Liver (tissue), 3 donors: ENCODE measurements around the gene STK32C.

Experiments
- EGR1 ChIP-seq, 2 donors: IDR thresholded peaks; 2 replicates each; pipeline ENCODE4 v1.6.1; 2016 to 2018; ENCODE audit warnings: antibody characterized with exemption in 2 of 2, low read depth in 2 of 2
- GABPA ChIP-seq, 2 donors: IDR thresholded peaks in 1 of 2; conservative IDR thresholded peaks in 1 of 2; 2 replicates each; pipeline ENCODE4 v1.6.1; 2016; ENCODE audit warnings: antibody characterized with exemption in 2 of 2, mild to moderate bottlenecking in 1 of 2, moderate library complexity in 1 of 2
- JUND ChIP-seq, 2 donors: IDR thresholded peaks; 2 replicates each; pipeline ENCODE4 v1.6.1; 2016; ENCODE audit warnings: antibody characterized with exemption in 2 of 2
- NR2F2 ChIP-seq: IDR thresholded peaks from 2 replicates; pipeline ENCODE4 v1.6.1; 2016; ENCODE audit warnings: antibody characterized with exemption
- RAD21 ChIP-seq, 2 donors: IDR thresholded peaks; 2 replicates each; pipeline ENCODE4 v1.6.1; 2016; ENCODE audit warnings: antibody characterized with exemption in 2 of 2, mild to moderate bottlenecking in 2 of 2
- SP1 ChIP-seq: IDR thresholded peaks from 2 replicates; pipeline ENCODE4 v1.6.1; 2018; ENCODE audit warnings: antibody characterized with exemption, mild to moderate bottlenecking
- TAF1 ChIP-seq: conservative IDR thresholded peaks from 2 replicates; pipeline ENCODE4 v1.6.1; 2016; ENCODE audit warnings: antibody characterized with exemption, mild to moderate bottlenecking
- YY1 ChIP-seq: IDR thresholded peaks from 2 replicates; pipeline ENCODE4 v1.6.1; 2016; ENCODE audit warnings: antibody characterized with exemption, mild to moderate bottlenecking
- TF ChIP-seq, protein P1 (sequence below): IDR thresholded peaks from 2 replicates; pipeline ENCODE4 v1.6.1; 2016; ENCODE audit warnings: antibody characterized with exemption, mild to moderate bottlenecking
- TF ChIP-seq, protein P2 (sequence below): fragments of 150-350 bp; IDR thresholded peaks from 2 replicates; pipeline ENCODE4 v1.5.1; 2017; ENCODE audit warnings: improper control_type of control experiment, low read depth, low read length; ENCODE audit not compliant: missing input control
- TF ChIP-seq, protein P3 (sequence below): IDR thresholded peaks from 2 replicates; pipeline ENCODE4 v1.6.1; 2016; ENCODE audit warnings: antibody characterized with exemption
- TF ChIP-seq, protein P4 (sequence below): IDR thresholded peaks from 2 replicates; pipeline ENCODE4 v1.6.1; 2016; ENCODE audit warnings: antibody characterized with exemption
- TF ChIP-seq, protein P5 (sequence below): IDR thresholded peaks from 2 replicates; pipeline ENCODE4 v1.6.1; 2016; ENCODE audit warnings: antibody characterized with exemption
- donor health status: healthy.
- donor health status: healthy.

DNA sequence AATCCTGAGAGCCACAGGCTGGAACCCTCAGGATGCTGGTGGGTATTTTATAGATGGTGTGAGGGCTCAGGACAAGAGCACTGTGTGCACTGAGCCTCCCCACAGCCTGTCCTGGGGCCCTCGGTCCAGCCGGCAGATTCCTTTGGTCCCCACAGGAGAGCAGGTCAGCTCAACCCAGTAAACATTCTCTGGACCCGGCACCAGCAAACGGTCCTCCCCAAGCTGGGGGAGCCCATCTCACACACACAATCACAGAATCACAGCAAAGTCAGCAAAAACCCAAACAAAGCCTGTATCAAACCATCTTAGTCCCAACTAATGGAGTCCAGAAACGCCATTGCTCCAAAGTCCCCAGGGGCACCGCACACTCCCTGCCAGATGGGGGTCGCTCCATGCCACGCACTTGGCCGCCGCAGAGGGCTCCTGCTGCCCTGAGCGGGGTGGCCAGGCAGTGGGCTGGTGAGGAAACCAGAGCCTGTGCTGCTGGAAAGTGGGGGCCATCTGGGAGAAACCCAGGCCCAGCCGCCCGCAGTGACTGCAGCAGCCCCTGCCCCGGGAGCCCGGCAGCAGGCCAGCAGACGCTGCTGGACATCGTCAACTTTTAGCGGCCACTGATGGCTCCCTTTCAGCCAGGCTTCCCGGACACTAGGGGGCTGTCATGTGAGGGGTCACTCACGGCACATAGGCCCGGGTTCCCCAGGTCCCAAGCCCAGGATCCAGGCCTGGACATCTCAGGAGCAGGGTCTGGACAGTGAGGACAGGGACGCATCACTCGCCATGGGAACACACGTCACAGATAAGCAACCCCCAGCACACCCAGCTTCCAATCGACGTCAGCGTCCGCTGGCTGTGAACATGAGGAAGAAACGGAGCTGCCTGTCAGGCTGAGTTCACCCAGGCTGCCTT lies 68.4 kb downstream of the STK32C start:
- TF ChIP-seq, protein P1, sequence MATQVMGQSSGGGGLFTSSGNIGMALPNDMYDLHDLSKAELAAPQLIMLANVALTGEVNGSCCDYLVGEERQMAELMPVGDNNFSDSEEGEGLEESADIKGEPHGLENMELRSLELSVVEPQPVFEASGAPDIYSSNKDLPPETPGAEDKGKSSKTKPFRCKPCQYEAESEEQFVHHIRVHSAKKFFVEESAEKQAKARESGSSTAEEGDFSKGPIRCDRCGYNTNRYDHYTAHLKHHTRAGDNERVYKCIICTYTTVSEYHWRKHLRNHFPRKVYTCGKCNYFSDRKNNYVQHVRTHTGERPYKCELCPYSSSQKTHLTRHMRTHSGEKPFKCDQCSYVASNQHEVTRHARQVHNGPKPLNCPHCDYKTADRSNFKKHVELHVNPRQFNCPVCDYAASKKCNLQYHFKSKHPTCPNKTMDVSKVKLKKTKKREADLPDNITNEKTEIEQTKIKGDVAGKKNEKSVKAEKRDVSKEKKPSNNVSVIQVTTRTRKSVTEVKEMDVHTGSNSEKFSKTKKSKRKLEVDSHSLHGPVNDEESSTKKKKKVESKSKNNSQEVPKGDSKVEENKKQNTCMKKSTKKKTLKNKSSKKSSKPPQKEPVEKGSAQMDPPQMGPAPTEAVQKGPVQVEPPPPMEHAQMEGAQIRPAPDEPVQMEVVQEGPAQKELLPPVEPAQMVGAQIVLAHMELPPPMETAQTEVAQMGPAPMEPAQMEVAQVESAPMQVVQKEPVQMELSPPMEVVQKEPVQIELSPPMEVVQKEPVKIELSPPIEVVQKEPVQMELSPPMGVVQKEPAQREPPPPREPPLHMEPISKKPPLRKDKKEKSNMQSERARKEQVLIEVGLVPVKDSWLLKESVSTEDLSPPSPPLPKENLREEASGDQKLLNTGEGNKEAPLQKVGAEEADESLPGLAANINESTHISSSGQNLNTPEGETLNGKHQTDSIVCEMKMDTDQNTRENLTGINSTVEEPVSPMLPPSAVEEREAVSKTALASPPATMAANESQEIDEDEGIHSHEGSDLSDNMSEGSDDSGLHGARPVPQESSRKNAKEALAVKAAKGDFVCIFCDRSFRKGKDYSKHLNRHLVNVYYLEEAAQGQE: no peak
- TF ChIP-seq, protein P2, sequence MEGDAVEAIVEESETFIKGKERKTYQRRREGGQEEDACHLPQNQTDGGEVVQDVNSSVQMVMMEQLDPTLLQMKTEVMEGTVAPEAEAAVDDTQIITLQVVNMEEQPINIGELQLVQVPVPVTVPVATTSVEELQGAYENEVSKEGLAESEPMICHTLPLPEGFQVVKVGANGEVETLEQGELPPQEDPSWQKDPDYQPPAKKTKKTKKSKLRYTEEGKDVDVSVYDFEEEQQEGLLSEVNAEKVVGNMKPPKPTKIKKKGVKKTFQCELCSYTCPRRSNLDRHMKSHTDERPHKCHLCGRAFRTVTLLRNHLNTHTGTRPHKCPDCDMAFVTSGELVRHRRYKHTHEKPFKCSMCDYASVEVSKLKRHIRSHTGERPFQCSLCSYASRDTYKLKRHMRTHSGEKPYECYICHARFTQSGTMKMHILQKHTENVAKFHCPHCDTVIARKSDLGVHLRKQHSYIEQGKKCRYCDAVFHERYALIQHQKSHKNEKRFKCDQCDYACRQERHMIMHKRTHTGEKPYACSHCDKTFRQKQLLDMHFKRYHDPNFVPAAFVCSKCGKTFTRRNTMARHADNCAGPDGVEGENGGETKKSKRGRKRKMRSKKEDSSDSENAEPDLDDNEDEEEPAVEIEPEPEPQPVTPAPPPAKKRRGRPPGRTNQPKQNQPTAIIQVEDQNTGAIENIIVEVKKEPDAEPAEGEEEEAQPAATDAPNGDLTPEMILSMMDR: no peak
- no peak for TF ChIP-seq YY1
- TF ChIP-seq GABPA (IDR thresholded peaks at IDR 0.05 in 1 of 2, conservative IDR thresholded peaks at IDR 0.05 in 1 of 2): no peak
- TF ChIP-seq EGR1 (IDR thresholded peaks at IDR 0.05; ENCODE audit: low read depth in 2 of 2): no peak
- no peak for TF ChIP-seq RAD21 (IDR thresholded peaks at IDR 0.05)
- TF ChIP-seq, protein P3, sequence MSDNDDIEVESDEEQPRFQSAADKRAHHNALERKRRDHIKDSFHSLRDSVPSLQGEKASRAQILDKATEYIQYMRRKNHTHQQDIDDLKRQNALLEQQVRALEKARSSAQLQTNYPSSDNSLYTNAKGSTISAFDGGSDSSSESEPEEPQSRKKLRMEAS: no peak
- TF ChIP-seq, protein P4, sequence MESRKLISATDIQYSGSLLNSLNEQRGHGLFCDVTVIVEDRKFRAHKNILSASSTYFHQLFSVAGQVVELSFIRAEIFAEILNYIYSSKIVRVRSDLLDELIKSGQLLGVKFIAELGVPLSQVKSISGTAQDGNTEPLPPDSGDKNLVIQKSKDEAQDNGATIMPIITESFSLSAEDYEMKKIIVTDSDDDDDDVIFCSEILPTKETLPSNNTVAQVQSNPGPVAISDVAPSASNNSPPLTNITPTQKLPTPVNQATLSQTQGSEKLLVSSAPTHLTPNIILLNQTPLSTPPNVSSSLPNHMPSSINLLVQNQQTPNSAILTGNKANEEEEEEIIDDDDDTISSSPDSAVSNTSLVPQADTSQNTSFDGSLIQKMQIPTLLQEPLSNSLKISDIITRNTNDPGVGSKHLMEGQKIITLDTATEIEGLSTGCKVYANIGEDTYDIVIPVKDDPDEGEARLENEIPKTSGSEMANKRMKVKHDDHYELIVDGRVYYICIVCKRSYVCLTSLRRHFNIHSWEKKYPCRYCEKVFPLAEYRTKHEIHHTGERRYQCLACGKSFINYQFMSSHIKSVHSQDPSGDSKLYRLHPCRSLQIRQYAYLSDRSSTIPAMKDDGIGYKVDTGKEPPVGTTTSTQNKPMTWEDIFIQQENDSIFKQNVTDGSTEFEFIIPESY: no peak
- no peak for TF ChIP-seq JUND (IDR thresholded peaks at IDR 0.05)
- peak; percentile 25 for TF ChIP-seq SP1
- no peak for TF ChIP-seq NR2F2
- TF ChIP-seq TAF1: no peak
- TF ChIP-seq, protein P5, sequence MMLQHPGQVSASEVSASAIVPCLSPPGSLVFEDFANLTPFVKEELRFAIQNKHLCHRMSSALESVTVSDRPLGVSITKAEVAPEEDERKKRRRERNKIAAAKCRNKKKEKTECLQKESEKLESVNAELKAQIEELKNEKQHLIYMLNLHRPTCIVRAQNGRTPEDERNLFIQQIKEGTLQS: no peak
